Lung (tissue), 12 donors: ENCODE measurements around the gene HOXD9. TPM values are rescaled to one million over a fixed set of nuclear protein-coding genes. Genes with fewer than 3 reads are reported as not detected.

Experiments
- ATAC-seq: fragments of 200-7000 bp; cut with Tn5 transposase; one replicate; pipeline ENCODE4 v1.9.1; 2020; ENCODE audit warnings: moderate number of reproducible peaks; ENCODE audit not compliant: insufficient read depth, low FRiP score
- DNase-seq, 3 donors: peaks; one replicate each; pipeline ENCODE4 v3.0.0-alpha.2; 2013 to 2017
- H3K27ac ChIP-seq, 2 donors: one replicate each; pipeline ENCODE4 v1.5.1; 2013; ENCODE audit warnings: mild to moderate bottlenecking in 2 of 2, moderate library complexity in 2 of 2, control low read depth in 1 of 2, inconsistent platforms in 1 of 2, low read depth in 1 of 2, low read length in 1 of 2
- H3K27me3 ChIP-seq, 3 donors: one replicate each; pipeline ENCODE4 v1.5.1; 2013; ENCODE audit warnings: low read length in 2 of 3; ENCODE audit not compliant: control insufficient read depth in 3 of 3, insufficient read depth in 3 of 3
- H3K36me3 ChIP-seq, 4 donors: one replicate each; pipeline ENCODE4 v1.5.1; 2013; ENCODE audit warnings: low read length in 4 of 4, mild to moderate bottlenecking in 1 of 4, moderate library complexity in 1 of 4; ENCODE audit not compliant: control insufficient read depth in 4 of 4, insufficient read depth in 4 of 4
- H3K4me1 ChIP-seq, 5 donors: one replicate each; pipeline ENCODE4 v1.5.1; 2013; ENCODE audit warnings: low read length in 5 of 5, mild to moderate bottlenecking in 2 of 5, moderate library complexity in 1 of 5; ENCODE audit not compliant: control insufficient read depth in 5 of 5, insufficient read depth in 5 of 5
- H3K4me3 ChIP-seq: one replicate; pipeline ENCODE4 v1.5.1; 2013; ENCODE audit warnings: mild to moderate bottlenecking, control low read depth, moderate library complexity
- H3K9ac ChIP-seq, 2 donors: one replicate each; pipeline ENCODE4 v1.5.1; 2013; ENCODE audit warnings: low read length in 2 of 2, control low read depth in 1 of 2; ENCODE audit not compliant: insufficient read depth in 1 of 2
- H3K9me3 ChIP-seq, 4 donors: one replicate each; pipeline ENCODE4 v1.5.1; 2013; ENCODE audit warnings: low read length in 3 of 4, mild to moderate bottlenecking in 1 of 4, moderate library complexity in 1 of 4; ENCODE audit not compliant: control insufficient read depth in 4 of 4, insufficient read depth in 3 of 4
- CTCF ChIP-seq: IDR thresholded peaks from 2 replicates; pipeline ENCODE4 v1.5.1; 2012; ENCODE audit warnings: mild to moderate bottlenecking; ENCODE audit errors: control extremely low read depth, extremely low read depth
- WGBS, 2 donors: extraction: QIAGEN DNeasy Blood & Tissue Kit; methylation state at CpG; one replicate each; pipeline ENCODE4 v1.1.7; 2013; 5-methylcytosine and 5-hydroxymethylcytosine counted together
- polyA plus RNA-seq, 2 donors: library from polyadenylated mRNA; stranded (reverse); fragments of 200-250 nt; gene quantifications; one replicate each; pipeline ENCODE4 v1.2.1, GENCODE V29; 2013
- total RNA-seq, 2 donors: library from RNA; depleted of rRNA in 1 of 2; stranded (reverse); fragments of >200 nt in 1 of 2; gene quantifications; one replicate each; pipeline ENCODE4 v1.2.1, GENCODE V29; 2014 to 2021
- donor health status: control.
- donor health status: control.
- donor health status: Bipolar disorder and iron deficiency.
- donor health status: healthy.
- donor health status: DM: yes; HTN: yes; CAD: no.

HOXD9 gene
- total and polyA plus RNA-seq, 4 donors: 0.29 to 0.80 (median 0.51) TPM

DNA sequence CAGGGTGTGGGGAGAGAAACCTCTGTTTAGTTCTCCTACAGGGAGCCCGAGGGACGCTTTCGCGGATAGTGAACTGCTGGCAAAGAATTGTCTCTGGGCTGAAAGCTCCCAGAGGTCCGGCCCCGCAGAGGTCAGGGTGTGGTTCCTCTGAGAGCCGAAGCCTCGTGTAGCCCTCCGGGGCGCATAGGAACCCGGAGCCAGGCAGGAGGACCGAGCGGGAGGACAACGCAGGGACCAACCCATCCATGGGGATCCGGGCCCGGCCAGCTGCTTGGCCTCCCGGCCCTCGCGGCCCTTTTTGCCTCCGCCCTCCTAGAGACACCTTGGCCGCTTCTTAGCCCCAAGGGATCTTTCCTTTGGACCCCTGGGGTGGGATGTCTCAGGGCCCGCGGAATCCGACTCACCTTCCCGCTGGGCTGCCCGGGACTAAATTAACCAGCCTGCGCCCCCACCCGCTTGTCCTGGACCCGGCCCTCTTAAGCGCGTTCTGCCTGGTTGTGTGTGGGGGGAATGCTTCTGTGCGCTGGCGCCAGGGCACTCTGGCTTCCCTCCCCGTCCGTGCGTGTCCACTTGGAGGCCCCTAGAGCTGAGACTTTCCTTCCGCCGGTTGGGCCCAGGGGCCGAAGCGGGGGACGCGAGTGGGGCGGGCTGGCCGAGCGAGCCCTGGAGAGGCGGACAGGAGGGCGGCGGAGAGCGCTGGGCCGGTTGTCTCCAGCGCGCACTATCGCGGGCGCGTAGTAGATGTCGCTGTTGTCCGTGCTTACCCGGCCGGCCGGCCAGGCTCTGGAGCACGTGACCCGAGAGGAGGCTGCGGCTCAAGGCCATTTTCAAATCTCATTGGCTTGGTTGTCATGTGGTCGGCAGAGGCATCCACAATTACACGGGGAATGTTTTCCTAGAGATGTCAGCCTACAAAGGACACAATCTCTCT is 6.4 kb upstream of the HOXD9 start, which contains the start of gene HOXD10:
Gene HOXD10, plus strand, starts transcription at position 896 of the 931 bp plus-strand sequence. CDS start 56 bp downstream, outside the sequence.
- no peak within 1 kb of the TSS for H3K9ac ChIP-seq
- DNase-seq (peak in 1 of 3 donors; percentile 68), ATAC-seq (peak; percentile 34)
- no peaks in the 10 kb centered on the region for H3K36me3 ChIP-seq
- TF ChIP-seq CTCF: no peak
- WGBS, 2 donors: 5 to 8% methylated on average over 64 to 66 of the region's 66 CpGs
- no peak within 1 kb of the TSS for H3K4me3 ChIP-seq
- no peak within 1 kb of the TSS for H3K27ac ChIP-seq
- peaks cover 0 to 22% (median 0%) of the 10 kb centered on the region in 4 donors for H3K9me3 ChIP-seq
- H3K27me3 ChIP-seq: peaks cover 36 to 99% (median 98%) of the 10 kb centered on the region in 3 donors
- peaks cover 0 to 6% (median 0%) of the 10 kb centered on the region in 5 donors for H3K4me1 ChIP-seq

GRCh38 chr2:176117162-176117822 is 5.2 kb upstream of the HOXD9 start:
- no peak for DNase-seq
- WGBS, 2 donors: 20 to 21% methylated on average over 37 to 40 of the region's 40 CpGs
- H3K36me3 ChIP-seq: no peaks in the 10 kb centered on the region
- peaks cover 0 to 5% (median 0%) of the 10 kb centered on the region in 5 donors for H3K4me1 ChIP-seq
- no peak overlapping the region for H3K27ac ChIP-seq
- no peak overlapping the region for H3K4me3 ChIP-seq
- ATAC-seq: no peak
- no peak for TF ChIP-seq CTCF
- H3K9me3 ChIP-seq: peaks cover 0 to 19% (median 0%) of the 10 kb centered on the region in 4 donors
- H3K27me3 ChIP-seq: peaks cover 36 to 96% (median 93%) of the 10 kb centered on the region in 3 donors
- no peak overlapping the region for H3K9ac ChIP-seq

- DNase-seq: no peak
- H3K27me3 ChIP-seq: peaks cover 30 to 92% (median 91%) of the 10 kb centered on the region in 3 donors
Observed at GRCh38 chr2:176117823-176118371, 4.6 kb upstream of the HOXD9 start.

More at GRCh38 chr2:176117823-176118371, 4.6 kb upstream of the HOXD9 start:
- no peak for TF ChIP-seq CTCF
- H3K27ac ChIP-seq: no peak overlapping the region
- no peaks in the 10 kb centered on the region for H3K36me3 ChIP-seq
- WGBS, 2 donors: 12 to 14% methylated on average over 11 of the region's 11 CpGs
- H3K4me1 ChIP-seq: peaks cover 0 to 5% (median 0%) of the 10 kb centered on the region in 5 donors
- ATAC-seq: no peak
- H3K4me3 ChIP-seq: no peak overlapping the region
- H3K9me3 ChIP-seq: peaks cover 0 to 12% (median 0%) of the 10 kb centered on the region in 4 donors
- H3K9ac ChIP-seq: no peak overlapping the region
